ENCODE data around the gene NLGN4Y.

GRCh38 chrY:14694543-14694942 lies 170.2 kb downstream of the NLGN4Y start:
- no peak for TF ChIP-seq POLR2A (IDR thresholded peaks at IDR 0.05; ENCODE audit: low read depth, low read length)
- TF ChIP-seq CTCF (conservative IDR thresholded peaks at IDR 0.05; ENCODE audit: low read depth, low read length), result no peak
- no peak for TF ChIP-seq RFX5 (IDR thresholded peaks at IDR 0.05; ENCODE audit: low read depth, low read length)
- TF ChIP-seq MAFK (IDR thresholded peaks at IDR 0.05; ENCODE audit: low read depth, low read length), result no peak
- no peak for TF ChIP-seq RAD21 (IDR thresholded peaks at IDR 0.05; ENCODE audit: low read length)
- no peak for TF ChIP-seq CEBPB (IDR thresholded peaks at IDR 0.05; ENCODE audit: low read depth, low read length)
- TF ChIP-seq RCOR1 (IDR thresholded peaks at IDR 0.05; ENCODE audit: insufficient replicate concordance, low read length), result no peak
- no peak for TF ChIP-seq USF2 (IDR thresholded peaks at IDR 0.05; ENCODE audit: low read depth, low read length)
- TF ChIP-seq CHD1 (IDR thresholded peaks at IDR 0.05; ENCODE audit: low read depth, low read length), result no peak

Data from IMR-90 (cell line).